Activated naive CD8-positive, alpha-beta T cell treated with anti-CD3 and anti-CD28 coated beads, Interleukin-2, amount 50 U/mL, for 24 hours (primary cell): ENCODE results near the gene CDHR2.
A peak's percentile ranks its signal among the peaks of the same experiment; 100 is the strongest.
"Not testable (repeated sequence)": the region's sequence is repeated elsewhere in the genome, so short reads cannot be mapped to it uniquely, and the experiment has no call there.

Experiments
- ATAC-seq: fragments of 150-1000 bp; cut with Tn5 transposase; one replicate; pipeline ENCODE4 v1.10.0; 2021
- DNase-seq: peaks from one replicate; pipeline ENCODE4 v3.0.0; 2021
- H3K27ac Mint-ChIP-seq: one replicate; pipeline ENCODE4 v1.8.0; 2021; ENCODE audit warnings: mild to moderate bottlenecking, mixed read lengths
- H3K27me3 Mint-ChIP-seq: one replicate; pipeline ENCODE4 v1.8.0; 2021; ENCODE audit warnings: mixed read lengths
- H3K36me3 Mint-ChIP-seq: one replicate; pipeline ENCODE4 v1.8.0; 2021; ENCODE audit warnings: low read depth, mixed read lengths
- H3K4me1 Mint-ChIP-seq: one replicate; pipeline ENCODE4 v1.8.0; 2021; ENCODE audit warnings: mixed read lengths
- H3K4me3 Mint-ChIP-seq: one replicate; pipeline ENCODE4 v1.8.0; 2021; ENCODE audit warnings: mild to moderate bottlenecking, moderate library complexity, mixed read lengths
- H3K9me3 Mint-ChIP-seq: one replicate; pipeline ENCODE4 v1.8.0; 2021; ENCODE audit warnings: mixed read lengths

CDHR2 gene

DNA sequence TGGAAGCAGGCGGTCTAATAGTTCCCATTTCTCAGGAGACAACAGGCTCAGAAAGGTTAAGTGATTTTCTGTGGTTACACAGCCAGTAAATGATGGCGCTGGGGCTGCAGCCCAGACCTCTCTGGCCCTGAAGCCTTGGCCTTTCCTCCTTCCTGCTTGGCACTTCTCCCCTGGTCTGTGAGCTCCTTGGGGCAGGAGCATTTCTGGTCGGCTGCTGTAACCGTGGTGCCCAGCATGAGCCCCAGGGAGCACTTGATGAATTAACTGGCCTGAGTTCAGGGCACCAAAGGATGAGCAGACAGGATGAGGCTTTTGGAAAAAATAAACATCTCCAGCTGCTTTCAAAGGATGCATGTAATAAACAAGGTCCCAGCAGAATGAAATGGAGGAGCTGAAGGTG, 30.2 kb downstream of the CDHR2 start:
- no peak overlapping the region for H3K27ac Mint-ChIP-seq
- H3K9me3 Mint-ChIP-seq = no peaks in the 10 kb centered on the region
- H3K4me1 Mint-ChIP-seq = no peaks in the 10 kb centered on the region

DNA sequence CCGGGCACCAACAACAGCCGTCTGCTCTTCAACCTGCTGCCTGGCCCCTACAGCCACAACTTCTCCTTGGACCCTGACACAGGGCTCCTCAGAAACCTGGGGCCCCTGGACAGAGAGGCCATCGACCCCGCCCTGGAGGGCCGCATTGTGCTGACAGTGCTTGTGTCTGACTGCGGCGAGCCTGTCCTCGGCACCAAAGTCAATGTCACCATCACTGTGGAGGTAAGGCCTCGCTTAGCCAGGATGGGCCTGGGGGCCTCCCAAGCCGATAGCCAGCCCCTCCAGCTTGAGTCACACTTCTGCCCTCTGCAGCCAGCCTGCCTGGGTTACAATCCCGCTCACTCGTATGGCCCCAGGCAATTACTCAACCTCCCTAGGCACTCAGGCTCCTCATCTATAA, 32.2 kb downstream of the CDHR2 start:
- H3K4me3 Mint-ChIP-seq = no peak overlapping the region
- peaks cover 6% of the 10 kb centered on the region for H3K9me3 Mint-ChIP-seq
- no peak overlapping the region for H3K27ac Mint-ChIP-seq

More for the DNA sequence above, 30.2 kb downstream of the CDHR2 start:
- H3K27me3 Mint-ChIP-seq = no peaks in the 10 kb centered on the region
- no peak overlapping the region for H3K4me3 Mint-ChIP-seq
- no peaks in the 10 kb centered on the region for H3K36me3 Mint-ChIP-seq
- ATAC-seq (no peak), DNase-seq (no peak)

DNA sequence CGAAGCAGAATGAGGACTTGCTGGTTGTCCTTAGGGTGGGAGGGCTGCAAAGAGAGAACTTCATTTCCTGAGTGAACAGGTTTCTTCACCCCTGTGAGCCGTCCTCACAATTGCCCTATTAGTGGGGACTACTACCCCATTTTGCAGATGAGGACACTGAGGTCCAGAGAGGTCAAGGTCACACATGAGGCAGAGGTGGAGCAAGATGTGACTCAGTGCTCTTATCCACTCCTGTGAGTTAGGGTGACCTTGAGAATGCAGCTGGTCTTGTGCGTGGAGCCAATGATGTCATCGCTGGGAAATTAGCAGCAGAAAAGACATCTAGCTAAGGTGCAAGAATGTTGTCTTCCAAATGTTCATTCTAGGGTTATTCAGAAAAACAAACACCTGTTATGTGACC, 33.9 kb downstream of the CDHR2 start:
- Mint-ChIP-seq H3K4me1 (no peaks in the 10 kb centered on the region), H3K9me3 (peaks cover 6% of the 10 kb centered on the region), H3K27ac (no peak overlapping the region), H3K36me3 (no peaks in the 10 kb centered on the region), H3K4me3 (no peak overlapping the region), H3K27me3 (no peaks in the 10 kb centered on the region)
- ATAC-seq (no peak), DNase-seq (no peak)

More for the DNA sequence above, 32.2 kb downstream of the CDHR2 start:
- H3K36me3 Mint-ChIP-seq = no peaks in the 10 kb centered on the region
- no peaks in the 10 kb centered on the region for H3K27me3 Mint-ChIP-seq
- DNase-seq (no peak), ATAC-seq (no peak)
- H3K4me1 Mint-ChIP-seq = no peaks in the 10 kb centered on the region

DNA sequence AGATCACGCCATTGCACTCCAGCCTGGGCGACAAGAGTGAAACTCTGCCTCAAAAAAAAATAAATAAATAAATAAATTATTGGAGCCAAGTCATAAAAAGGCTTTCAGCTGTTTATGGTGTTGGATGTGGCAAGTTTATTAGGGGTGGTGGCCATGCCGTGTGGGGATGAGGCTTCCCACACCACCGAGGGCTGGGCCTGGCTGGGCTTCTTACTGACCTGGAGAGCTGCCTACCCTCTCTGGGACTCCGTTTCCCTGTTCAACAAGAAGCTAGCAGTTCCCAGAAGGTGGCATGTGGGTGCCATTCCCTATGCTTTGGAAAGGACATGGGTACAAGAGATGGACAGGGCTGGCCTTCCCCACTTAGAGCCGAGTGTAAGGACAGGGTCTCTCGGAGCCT, 38.3 kb downstream of the CDHR2 start:
- Mint-ChIP-seq H3K36me3 (no peaks in the 10 kb centered on the region), H3K27me3 (no peaks in the 10 kb centered on the region), H3K4me3 (no peak overlapping the region), H3K9me3 (peaks cover 6% of the 10 kb centered on the region), H3K4me1 (no peaks in the 10 kb centered on the region), H3K27ac (no peak overlapping the region)
- no peak for DNase-seq
- no peak for ATAC-seq

DNA sequence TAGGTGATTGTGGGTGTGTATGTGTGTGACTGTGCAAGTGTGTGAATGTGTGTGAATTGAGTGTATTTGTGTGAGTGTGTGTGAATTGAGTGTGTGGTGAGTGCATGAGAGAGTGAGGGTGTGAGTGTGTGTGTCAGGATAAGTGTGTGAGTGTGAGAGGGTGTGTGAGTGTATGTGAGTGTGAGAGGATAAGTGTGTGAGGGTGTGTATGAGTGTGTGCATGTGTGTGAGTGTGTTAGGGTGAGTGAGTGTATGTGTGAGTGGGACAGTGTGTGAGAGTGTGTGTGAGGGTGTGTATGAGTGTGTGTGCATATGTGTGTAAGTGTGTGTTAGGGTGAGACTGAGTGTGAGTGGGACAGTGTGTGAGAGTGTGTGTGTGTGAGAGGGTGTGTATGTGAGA, 39.2 kb downstream of the CDHR2 start:
- Mint-ChIP-seq H3K27ac (no peak overlapping the region), H3K36me3 (no peaks in the 10 kb centered on the region), H3K4me1 (no peaks in the 10 kb centered on the region), H3K4me3 (no peak overlapping the region), H3K9me3 (peaks cover 6% of the 10 kb centered on the region), H3K27me3 (no peaks in the 10 kb centered on the region)
- DNase-seq = no peak
- ATAC-seq = no peak

DNA sequence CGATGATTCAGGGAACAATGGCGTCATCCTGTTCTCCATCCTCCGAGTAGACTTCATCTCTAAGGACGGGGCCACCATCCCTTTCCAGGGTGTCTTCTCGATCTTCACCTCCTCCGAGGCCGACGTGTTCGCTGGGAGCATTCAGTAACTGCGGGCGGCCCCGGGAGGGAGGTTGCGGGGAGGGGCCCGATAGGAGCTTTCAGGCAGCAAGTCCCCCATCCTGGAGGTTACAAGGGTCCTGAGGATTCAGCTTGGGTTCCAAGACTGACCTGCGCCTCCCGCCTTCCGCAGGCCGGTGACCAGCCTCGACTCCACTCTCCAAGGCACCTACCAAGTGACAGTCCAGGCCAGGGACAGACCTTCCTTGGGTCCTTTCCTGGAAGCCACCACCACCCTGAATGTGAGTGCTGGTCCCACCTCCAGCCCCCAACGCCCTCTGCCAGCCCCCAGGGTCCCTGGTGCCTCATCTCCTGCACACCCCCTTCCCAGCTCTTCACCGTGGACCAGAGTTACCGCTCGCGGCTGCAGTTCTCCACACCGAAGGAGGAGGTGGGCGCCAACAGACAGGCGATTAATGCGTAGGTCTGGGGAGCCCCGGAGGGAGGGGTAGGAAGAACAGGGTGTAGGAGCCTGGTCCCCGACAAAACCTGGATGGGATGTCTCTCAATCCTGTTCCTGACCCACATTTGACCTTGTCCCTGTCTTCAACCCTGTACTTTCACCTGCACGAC, 40.1 kb downstream of the CDHR2 start:
- no peaks in the 10 kb centered on the region for H3K27me3 Mint-ChIP-seq
- ATAC-seq (no peak), DNase-seq (no peak)
- H3K4me3 Mint-ChIP-seq = no peak overlapping the region
- H3K36me3 Mint-ChIP-seq = no peaks in the 10 kb centered on the region
- H3K4me1 Mint-ChIP-seq = no peaks in the 10 kb centered on the region
- H3K9me3 Mint-ChIP-seq = peaks cover 6% of the 10 kb centered on the region
- H3K27ac Mint-ChIP-seq = no peak overlapping the region

DNA sequence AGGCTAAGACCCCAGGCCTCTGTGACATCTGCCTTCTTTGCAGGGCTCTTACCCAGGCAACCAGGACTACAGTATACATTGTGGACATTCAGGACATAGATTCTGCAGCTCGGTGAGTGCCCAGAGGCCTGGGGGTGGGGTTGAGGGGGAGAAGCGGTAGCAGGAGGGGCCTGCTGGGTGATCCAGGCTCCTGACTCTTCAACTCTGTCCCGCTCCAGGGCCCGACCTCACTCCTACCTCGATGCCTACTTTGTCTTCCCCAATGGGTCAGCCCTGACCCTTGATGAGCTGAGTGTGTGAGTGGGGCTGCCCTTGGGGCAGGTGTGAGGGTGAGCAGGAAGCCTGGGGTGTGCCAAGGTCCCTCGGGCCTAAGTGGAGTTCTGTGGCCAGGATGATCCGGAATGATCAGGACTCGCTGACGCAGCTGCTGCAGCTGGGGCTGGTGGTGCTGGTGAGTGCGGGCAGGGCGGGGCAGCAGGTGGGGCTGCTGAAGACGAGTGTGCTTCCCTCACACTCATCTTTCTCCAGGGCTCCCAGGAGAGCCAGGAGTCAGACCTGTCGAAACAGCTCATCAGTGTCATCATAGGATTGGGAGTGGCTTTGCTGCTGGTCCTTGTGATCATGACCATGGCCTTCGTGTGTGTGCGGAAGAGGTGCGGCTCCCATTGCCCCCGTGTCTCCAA, 41.0 kb downstream of the CDHR2 start:
- no peak for DNase-seq
- Mint-ChIP-seq H3K9me3 (peaks cover 5% of the 10 kb centered on the region), H3K27ac (no peak overlapping the region), H3K4me1 (no peaks in the 10 kb centered on the region), H3K36me3 (no peaks in the 10 kb centered on the region), H3K4me3 (no peak overlapping the region), H3K27me3 (no peaks in the 10 kb centered on the region)
- no peak for ATAC-seq

DNA sequence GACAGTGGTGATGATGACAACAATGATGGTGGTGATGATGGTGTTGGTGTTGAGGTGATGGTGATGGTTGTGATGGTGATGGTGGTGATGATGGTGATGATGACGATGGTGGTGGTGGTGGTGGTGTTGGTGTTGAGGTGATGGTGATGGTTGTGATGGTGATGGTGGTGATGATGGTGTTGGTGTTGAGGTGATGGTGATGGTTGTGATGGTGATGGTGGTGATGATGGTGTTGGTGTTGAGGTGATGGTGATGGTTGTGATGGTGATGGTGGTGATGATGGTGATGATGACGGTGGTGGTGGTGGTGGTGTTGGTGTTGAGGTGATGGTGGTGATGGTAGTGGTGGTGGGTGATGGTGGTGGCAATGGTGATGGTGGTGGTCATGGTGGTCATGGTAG, 42.5 kb downstream of the CDHR2 start:
- not testable (repeated sequence) for H3K27me3 Mint-ChIP-seq, H3K36me3 Mint-ChIP-seq, H3K4me1 Mint-ChIP-seq, ATAC-seq, H3K27ac Mint-ChIP-seq, H3K9me3 Mint-ChIP-seq, H3K4me3 Mint-ChIP-seq, DNase-seq

DNA sequence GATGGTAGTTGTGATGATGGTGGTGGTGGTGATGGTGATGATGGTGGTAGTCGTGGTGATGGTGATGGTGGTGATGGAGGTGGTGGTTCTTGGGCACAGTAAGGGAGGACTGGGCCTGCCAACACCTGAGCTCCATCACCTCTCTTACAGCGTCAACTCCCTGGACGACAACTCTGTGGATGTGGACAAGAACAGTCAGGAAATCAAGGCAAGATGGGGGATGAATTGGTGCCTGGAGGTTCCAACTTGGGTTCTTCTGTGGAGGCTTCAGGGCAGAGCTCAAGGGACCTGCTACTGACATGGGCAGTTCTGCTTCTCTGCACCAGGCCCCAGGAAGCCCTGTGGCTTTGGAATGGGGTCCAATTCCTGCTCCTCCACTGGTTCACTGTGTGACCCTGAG, 43.4 kb downstream of the CDHR2 start:
- Mint-ChIP-seq H3K4me1 (peaks cover 5% of the 10 kb centered on the region), H3K36me3 (no peaks in the 10 kb centered on the region), H3K27ac (no peak overlapping the region), H3K4me3 (no peak overlapping the region), H3K9me3 (no peaks in the 10 kb centered on the region), H3K27me3 (peaks cover 6% of the 10 kb centered on the region)
- ATAC-seq (no peak), DNase-seq (no peak)

DNA sequence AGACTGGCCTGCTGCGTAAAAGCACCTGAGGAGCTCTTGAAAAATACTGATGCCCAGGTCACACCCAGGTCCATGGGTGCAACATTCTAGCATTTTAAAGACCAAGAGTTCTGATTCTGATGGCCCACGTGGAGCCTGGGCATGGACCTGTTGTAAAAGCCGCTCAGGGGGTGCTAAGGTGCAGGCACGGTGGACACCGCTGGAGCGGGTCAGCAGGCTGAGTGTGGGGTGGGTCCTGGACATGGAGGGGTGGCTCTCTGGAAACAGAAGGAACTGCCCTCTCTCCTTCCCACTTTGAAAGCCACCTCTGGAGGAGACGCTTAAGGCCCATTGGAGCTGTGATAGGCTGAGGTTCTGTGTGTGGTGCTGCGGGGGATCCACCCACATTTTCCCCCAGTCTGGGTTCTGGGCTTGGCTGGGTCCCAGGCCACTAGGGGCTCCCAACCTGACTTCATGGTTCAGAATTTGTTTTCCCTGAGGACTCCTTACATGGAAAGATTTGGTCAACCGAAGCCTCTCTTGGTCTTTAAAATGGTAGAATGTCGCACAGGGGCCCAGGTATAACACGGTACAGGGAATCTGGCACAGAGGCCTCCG, 44.2 kb downstream of the CDHR2 start:
- no peak for DNase-seq
- H3K27me3 Mint-ChIP-seq = peaks cover 7% of the 10 kb centered on the region
- no peaks in the 10 kb centered on the region for H3K36me3 Mint-ChIP-seq
- ATAC-seq = no peak
- H3K9me3 Mint-ChIP-seq = no peaks in the 10 kb centered on the region
- H3K4me1 Mint-ChIP-seq = peaks cover 6% of the 10 kb centered on the region
- H3K27ac Mint-ChIP-seq = no peak overlapping the region
- no peak overlapping the region for H3K4me3 Mint-ChIP-seq

DNA sequence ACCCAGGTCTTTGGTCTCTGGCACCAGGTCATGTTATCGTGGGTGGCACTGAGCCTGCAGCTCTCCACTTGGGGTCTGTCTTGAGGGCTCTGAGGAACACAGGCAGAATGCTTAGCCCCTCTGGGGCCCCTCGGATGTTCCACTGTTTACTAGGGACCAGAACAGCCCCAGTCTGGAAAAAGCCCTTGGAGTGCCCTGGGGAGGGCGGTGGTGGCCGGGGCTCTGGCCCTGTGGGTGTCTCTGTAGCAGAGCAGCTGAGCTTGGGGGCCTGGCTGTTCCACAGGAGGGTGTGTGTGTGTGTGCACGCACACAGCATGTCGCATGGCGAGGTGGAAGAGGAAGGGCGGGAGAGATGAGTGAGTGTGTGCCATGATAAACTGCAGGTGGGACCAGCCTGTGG, 45.4 kb downstream of the CDHR2 start:
- Mint-ChIP-seq H3K27ac (no peak overlapping the region), H3K36me3 (no peaks in the 10 kb centered on the region), H3K4me1 (peaks cover 6% of the 10 kb centered on the region), H3K9me3 (no peaks in the 10 kb centered on the region), H3K4me3 (no peak overlapping the region), H3K27me3 (peaks cover 11% of the 10 kb centered on the region)
- no peak for DNase-seq
- no peak for ATAC-seq

DNA sequence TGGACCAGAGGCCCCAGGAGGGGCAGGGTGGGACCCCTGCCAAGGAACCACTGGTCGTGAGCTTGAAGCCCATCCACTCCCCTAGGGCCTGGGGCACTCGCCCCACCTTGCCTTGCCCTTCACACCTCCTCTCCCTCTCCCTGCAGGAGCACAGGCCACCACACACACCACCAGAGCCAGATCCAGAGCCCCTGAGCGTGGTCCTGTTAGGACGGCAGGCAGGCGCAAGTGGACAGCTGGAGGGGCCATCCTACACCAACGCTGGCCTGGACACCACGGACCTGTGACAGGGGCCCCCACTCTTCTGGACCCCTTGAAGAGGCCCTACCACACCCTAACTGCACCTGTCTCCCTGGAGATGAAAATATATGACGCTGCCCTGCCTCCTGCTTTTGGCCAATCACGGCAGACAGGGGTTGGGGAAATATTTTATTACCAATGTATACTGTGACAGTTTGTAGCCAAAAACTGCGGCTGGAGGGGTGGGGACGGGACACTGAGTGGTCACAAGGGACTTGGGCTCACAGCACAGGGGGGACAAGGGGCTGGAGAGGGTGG, 46.3 kb downstream of the CDHR2 start:
- H3K27ac Mint-ChIP-seq = no peak overlapping the region
- H3K4me3 Mint-ChIP-seq = no peak overlapping the region
- DNase-seq = no peak
- H3K36me3 Mint-ChIP-seq = peaks cover 2% of the 10 kb centered on the region
- peaks cover 8% of the 10 kb centered on the region for H3K4me1 Mint-ChIP-seq
- ATAC-seq = no peak
- H3K27me3 Mint-ChIP-seq = peaks cover 11% of the 10 kb centered on the region
- no peaks in the 10 kb centered on the region for H3K9me3 Mint-ChIP-seq

DNA sequence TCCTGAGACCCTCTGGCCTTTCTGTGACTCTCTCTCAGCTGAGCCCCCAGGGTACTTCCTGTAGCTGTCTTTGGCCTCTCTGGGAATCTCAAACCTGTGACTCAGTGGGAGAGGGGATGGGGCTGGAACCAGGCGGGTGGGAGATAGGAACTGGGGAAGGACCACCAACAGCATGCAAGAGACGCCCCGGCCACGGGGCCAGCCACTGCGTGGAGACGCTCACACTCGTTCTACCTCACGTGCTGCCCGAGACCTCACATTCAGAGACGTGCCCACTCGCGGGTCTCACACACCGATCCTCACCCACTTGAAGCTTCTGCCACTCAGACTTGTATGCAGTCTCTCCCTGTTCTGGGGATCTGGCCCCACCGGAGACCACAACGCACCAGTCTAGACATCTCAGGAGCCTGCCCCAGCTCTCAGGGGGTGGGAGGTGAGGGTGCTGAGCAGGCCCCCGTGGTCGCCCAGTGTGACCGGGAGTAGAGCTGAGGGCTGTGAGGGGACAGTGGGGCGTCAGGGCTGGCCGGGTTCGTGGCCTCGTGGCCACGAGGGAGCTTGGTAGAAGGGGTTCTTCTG, 47.0 kb downstream of the CDHR2 start:
- peaks cover 2% of the 10 kb centered on the region for H3K36me3 Mint-ChIP-seq
- H3K4me3 Mint-ChIP-seq = peak overlapping the region; percentile 62
- no peaks in the 10 kb centered on the region for H3K9me3 Mint-ChIP-seq
- no peak overlapping the region for H3K27ac Mint-ChIP-seq
- DNase-seq (no peak), ATAC-seq (no peak)
- H3K27me3 Mint-ChIP-seq = peaks cover 11% of the 10 kb centered on the region
- H3K4me1 Mint-ChIP-seq = peaks cover 8% of the 10 kb centered on the region

DNA sequence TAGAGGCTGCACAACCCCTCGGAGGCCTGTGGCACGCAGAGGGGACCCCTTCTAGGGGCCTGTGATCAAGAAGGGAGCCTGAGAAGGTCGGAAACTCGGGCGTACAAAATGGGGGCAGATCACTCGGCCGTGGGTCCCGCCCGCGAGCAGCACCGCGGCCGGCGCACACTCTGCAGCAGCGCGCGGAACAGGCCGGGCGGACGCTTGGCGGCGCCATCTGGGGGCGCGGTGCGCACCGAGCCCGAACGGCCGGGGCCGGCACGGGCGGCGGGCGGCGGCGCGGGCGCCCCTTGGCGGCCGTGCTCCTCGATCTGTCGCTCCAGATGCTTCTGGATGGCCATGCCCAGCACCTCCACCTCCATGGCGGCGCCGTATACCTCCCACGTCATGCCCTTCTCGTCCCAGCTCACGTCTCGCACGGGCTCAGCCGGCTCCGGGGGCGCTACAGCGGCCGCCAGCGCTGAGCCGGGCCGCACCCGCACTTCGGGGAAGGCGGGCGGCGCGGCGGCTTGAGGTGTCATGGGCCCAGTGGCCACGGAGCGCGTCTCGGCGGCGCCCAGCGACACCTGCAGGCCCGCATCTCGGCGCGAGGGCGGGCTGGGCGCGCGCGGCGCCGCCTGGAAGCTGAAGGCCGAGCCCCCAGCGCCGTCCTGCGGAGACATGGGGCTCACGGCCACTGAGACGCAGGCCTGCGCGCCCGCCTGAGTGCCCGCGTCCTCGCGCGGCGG, 47.7 kb downstream of the CDHR2 start:
- DNase-seq = peak; percentile 73
- H3K9me3 Mint-ChIP-seq = no peaks in the 10 kb centered on the region
- H3K36me3 Mint-ChIP-seq = peaks cover 2% of the 10 kb centered on the region
- H3K27me3 Mint-ChIP-seq = peaks cover 11% of the 10 kb centered on the region
- H3K4me1 Mint-ChIP-seq = peaks cover 8% of the 10 kb centered on the region
- no peak overlapping the region for H3K27ac Mint-ChIP-seq
- peak overlapping the region; percentile 62 for H3K4me3 Mint-ChIP-seq
- peak; percentile 82 for ATAC-seq
